H9 (cell line): ENCODE measurements around the gene FAF1. TPM values are rescaled to one million over a fixed set of nuclear protein-coding genes. Genes with fewer than 3 reads are reported as not detected.

Experiments used
- DNase-seq: peaks from one replicate; pipeline ENCODE4 v3.0.0-alpha.2; 2017
- H2AFZ ChIP-seq: one replicate; pipeline ENCODE4 v1.6.1; 2013; ENCODE audit warnings: mild to moderate bottlenecking, low read length, control low read depth, moderate library complexity
- H2AK5ac ChIP-seq: 2 replicates; pipeline ENCODE4 v1.6.1; 2013; ENCODE audit warnings: low read length, control low read depth, mixed read lengths; ENCODE audit not compliant: insufficient read length
- H2BK120ac ChIP-seq: one replicate; pipeline ENCODE4 v1.6.1; 2013; ENCODE audit warnings: low read depth, mild to moderate bottlenecking, low read length, control low read depth, inconsistent platforms; ENCODE audit not compliant: poor library complexity, severe bottlenecking
- H2BK12ac ChIP-seq: 2 replicates; pipeline ENCODE4 v1.6.1; 2013; ENCODE audit warnings: low read length, control low read depth, mixed read lengths, low read depth; ENCODE audit not compliant: insufficient read length
- H2BK15ac ChIP-seq: 2 replicates; pipeline ENCODE4 v1.6.1; 2013; ENCODE audit warnings: low read depth, low read length, control low read depth
- H2BK20ac ChIP-seq: one replicate; pipeline ENCODE4 v1.6.1; 2013; ENCODE audit warnings: low read depth, mild to moderate bottlenecking, low read length, control low read depth, inconsistent platforms; ENCODE audit not compliant: poor library complexity, severe bottlenecking
- H2BK5ac ChIP-seq: 2 replicates; pipeline ENCODE4 v1.6.1; 2013; ENCODE audit warnings: low read length, control low read depth, mixed read lengths; ENCODE audit not compliant: insufficient read length
- H3K14ac ChIP-seq: 2 replicates; pipeline ENCODE4 v1.6.1; 2013; ENCODE audit warnings: low read length, control low read depth; ENCODE audit not compliant: insufficient read depth
- H3K18ac ChIP-seq: 2 replicates; pipeline ENCODE4 v1.6.1; 2013; ENCODE audit warnings: low read depth, mild to moderate bottlenecking, mixed read lengths, low read length, control low read depth; ENCODE audit not compliant: insufficient read length
- H3K23ac ChIP-seq: 2 replicates; pipeline ENCODE4 v1.6.1; 2013; ENCODE audit warnings: low read length, control low read depth, mixed read lengths, low read depth; ENCODE audit not compliant: insufficient read length
- H3K23me2 ChIP-seq: 2 replicates; pipeline ENCODE4 v1.6.1; 2013; ENCODE audit warnings: low read depth, mild to moderate bottlenecking, mixed read lengths, low read length, control low read depth; ENCODE audit not compliant: insufficient read length, poor library complexity, severe bottlenecking
- H3K27ac ChIP-seq: 2 replicates; pipeline ENCODE4 v1.5.1; 2013; ENCODE audit warnings: low read length, control low read depth, mixed read lengths, low read depth; ENCODE audit not compliant: insufficient read length
- H3K27me3 ChIP-seq: 2 replicates; pipeline ENCODE4 v1.6.1; 2013; ENCODE audit warnings: low read length, control low read depth, inconsistent platforms; ENCODE audit not compliant: insufficient read depth
- H3K4ac ChIP-seq: 2 replicates; pipeline ENCODE4 v1.6.1; 2013; ENCODE audit warnings: low read depth, mild to moderate bottlenecking, control low read depth, inconsistent platforms, low read length, moderate library complexity
- H3K4me1 ChIP-seq: 2 replicates; pipeline ENCODE4 v1.6.1; 2013; ENCODE audit warnings: low read length, control low read depth, inconsistent platforms; ENCODE audit not compliant: insufficient read depth
- H3K4me2 ChIP-seq: 2 replicates; pipeline ENCODE4 v1.6.1; 2013; ENCODE audit warnings: low read length, control low read depth, mixed read lengths; ENCODE audit not compliant: insufficient read length, insufficient read depth
- H3K56ac ChIP-seq: 2 replicates; pipeline ENCODE4 v1.6.1; 2013; ENCODE audit warnings: low read depth, mild to moderate bottlenecking, mixed read lengths, low read length, control low read depth; ENCODE audit not compliant: insufficient read length
- H3K79me1 ChIP-seq: 2 replicates; pipeline ENCODE4 v1.6.1; 2013; ENCODE audit warnings: low read depth, mild to moderate bottlenecking, moderate library complexity, low read length, control low read depth, inconsistent platforms; ENCODE audit not compliant: insufficient read depth, poor library complexity, severe bottlenecking
- H3K79me2 ChIP-seq: 2 replicates; pipeline ENCODE4 v1.6.1; 2013; ENCODE audit warnings: low read length, control low read depth, inconsistent platforms; ENCODE audit not compliant: insufficient read depth
- H3K9ac ChIP-seq: 2 replicates; pipeline ENCODE4 v1.6.1; 2013; ENCODE audit warnings: low read length, control low read depth, mixed read lengths; ENCODE audit not compliant: insufficient read length; ENCODE audit errors: extremely low read depth
- H3K9me3 ChIP-seq: one replicate; pipeline ENCODE4 v1.6.1; 2013; ENCODE audit warnings: low read depth, low read length, inconsistent platforms; ENCODE audit not compliant: control insufficient read depth
- H3T11ph ChIP-seq: one replicate; pipeline ENCODE4 v1.6.1; 2013; ENCODE audit warnings: mild to moderate bottlenecking, low read length, control low read depth, inconsistent platforms
- H4K20me1 ChIP-seq: one replicate; pipeline ENCODE4 v1.6.1; 2013; ENCODE audit not compliant: control insufficient read depth, insufficient read length, insufficient read depth
- H4K5ac ChIP-seq: 2 replicates; pipeline ENCODE4 v1.6.1; 2013; ENCODE audit warnings: low read depth, mild to moderate bottlenecking, mixed read lengths, low read length, control low read depth; ENCODE audit not compliant: insufficient read length
- H4K8ac ChIP-seq: replicated peaks from 2 replicates; pipeline ENCODE4 v1.6.1; 2013; ENCODE audit warnings: low read length, control low read depth, mixed read lengths, low read depth; ENCODE audit not compliant: insufficient read length
- H4K91ac ChIP-seq: 2 replicates; pipeline ENCODE4 v1.6.1; 2013; ENCODE audit warnings: low read depth, mild to moderate bottlenecking, moderate library complexity, mixed read lengths, low read length, control low read depth; ENCODE audit not compliant: insufficient read length
- H3K27ac Mint-ChIP-seq, 3 experiments: 2 replicates in 2 of 3; 3 replicates in 1 of 3; pipeline ENCODE4 v1.8.0; 2020 to 2021; ENCODE audit warnings: mixed read lengths in 3 of 3, mild to moderate bottlenecking in 1 of 3, moderate library complexity in 1 of 3
- H3K27me3 Mint-ChIP-seq: 2 replicates; pipeline ENCODE4 v1.8.0; 2021; ENCODE audit warnings: low read depth, mild to moderate bottlenecking, moderate library complexity, mixed read lengths
- H3K36me3 Mint-ChIP-seq, 3 experiments: 2 replicates in 2 of 3; 3 replicates in 1 of 3; pipeline ENCODE4 v1.8.0; 2020 to 2021; ENCODE audit warnings: low read depth in 3 of 3, mixed read lengths in 3 of 3; ENCODE audit not compliant: insufficient read depth in 1 of 3
- H3K4me1 Mint-ChIP-seq, 2 experiments: 2 replicates each; pipeline ENCODE4 v1.8.0; 2020; ENCODE audit warnings: mixed read lengths in 2 of 2
- H3K4me3 Mint-ChIP-seq, 2 experiments: 2 replicates in 1 of 2; 3 replicates in 1 of 2; pipeline ENCODE4 v1.8.0; 2020 to 2021; ENCODE audit warnings: mild to moderate bottlenecking in 2 of 2, mixed read lengths in 2 of 2, moderate library complexity in 1 of 2
- H3K9me3 Mint-ChIP-seq, 2 experiments: 2 replicates in 1 of 2; 3 replicates in 1 of 2; pipeline ENCODE4 v1.8.0; 2020; ENCODE audit warnings: mild to moderate bottlenecking in 2 of 2, mixed read lengths in 2 of 2, moderate library complexity in 1 of 2
- CTCF ChIP-seq: fragments of 200-600 bp; sonication (generic); conservative IDR thresholded peaks from 3 replicates; pipeline ENCODE4 v1.8.0; 2021; ENCODE audit warnings: antibody characterized with exemption, mild to moderate bottlenecking
- WGBS: extraction: QIAGEN DNeasy Blood & Tissue Kit; methylation state at CpG from one replicate; pipeline ENCODE4 v1.1.7; 2013; ENCODE audit warnings: missing lambda C conversion rate, low lambda C conversion rate, mixed read lengths; ENCODE audit not compliant: insufficient read length; ENCODE audit errors: extremely low coverage; 5-methylcytosine and 5-hydroxymethylcytosine counted together
- total RNA-seq: library from RNA; stranded (reverse); gene quantifications from 2 replicates; pipeline ENCODE4 v1.2.1, GENCODE V29; 2021

The FAF1 gene
- total RNA-seq, 1 experiment from 2014 or later = 60.8 TPM

GRCh38 chr1:50697440-50698421 lies 262.3 kb downstream of the FAF1 start:
- no peak for DNase-seq
- Mint-ChIP-seq H3K9me3 (no peaks in the 10 kb centered on the region), H3K36me3 (no peaks in the 10 kb centered on the region; a peak in 1 of 7 replicates), H3K27me3 (no peaks in the 10 kb centered on the region), H3K4me1 (peaks cover 37 to 49% of the 10 kb centered on the region in 2 experiments), H3K27ac (peak overlapping the region in 2 of 3 experiments; percentile 55 to 59; a peak in 3 of 7 replicates), H3K4me3 (no peak overlapping the region)
- no peak for TF ChIP-seq CTCF
- Histone ChIP-seq H2AFZ (no peak overlapping the region), H4K20me1 (no peaks in the 10 kb centered on the region), H3K27me3 (no peaks in the 10 kb centered on the region), H2BK120ac (no peak overlapping the region), H3K18ac (no peak overlapping the region), H3K14ac (no peak overlapping the region), H2BK5ac (no peak overlapping the region), H2AK5ac (no peak overlapping the region), H3K4me2 (no peak overlapping the region), H3K23me2 (no peaks in the 10 kb centered on the region), H3K27ac (no peak overlapping the region), H3T11ph (no peak overlapping the region), H2BK12ac (no peak overlapping the region), H3K9me3 (no peaks in the 10 kb centered on the region), H3K4ac (no peak overlapping the region), H4K5ac (no peak overlapping the region), H2BK20ac (no peak overlapping the region), H2BK15ac (no peak overlapping the region), H3K23ac (no peak overlapping the region), H3K79me2 (no peaks in the 10 kb centered on the region), H4K8ac (no peak overlapping the region), H4K91ac (no peak overlapping the region), H3K9ac (no peak overlapping the region), H3K56ac (no peak overlapping the region), H3K4me1 (no peaks in the 10 kb centered on the region; the same call in 1 of the 2 replicates), H3K79me1 (no peaks in the 10 kb centered on the region)
- WGBS = no CpG with 5 or more reads among the region's 3 CpGs
